ENCODE measurements around the gene PTPRG. TPM values are rescaled to one million over a fixed set of nuclear protein-coding genes. Genes with fewer than 3 reads are reported as not detected.

PTPRG gene
- total and polyA plus RNA-seq, 4 donors, result 3.6 to 35.6 (median 8.1) TPM

DNA sequence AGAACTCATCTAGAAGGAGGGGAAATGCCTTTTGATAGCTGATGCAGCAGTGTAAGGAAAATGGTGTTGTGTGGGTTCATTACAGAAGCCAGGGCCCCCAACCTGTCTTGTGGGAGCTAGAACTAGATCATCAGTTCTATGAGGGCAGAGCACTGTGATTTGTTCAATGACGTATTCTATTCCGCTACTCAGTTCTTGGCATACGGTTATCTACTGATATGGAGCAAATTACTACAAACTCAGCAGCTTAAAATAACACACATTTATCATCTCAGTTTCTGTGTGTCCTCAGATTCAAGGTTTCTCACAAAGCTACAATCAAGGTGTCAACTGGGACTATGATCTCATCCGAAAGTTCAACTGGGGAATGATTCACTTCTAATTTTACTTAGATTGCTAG is 561.4 kb downstream of the PTPRG start (continued):
- no peak for TF ChIP-seq HNF4G (IDR thresholded peaks at IDR 0.05)

DNA sequence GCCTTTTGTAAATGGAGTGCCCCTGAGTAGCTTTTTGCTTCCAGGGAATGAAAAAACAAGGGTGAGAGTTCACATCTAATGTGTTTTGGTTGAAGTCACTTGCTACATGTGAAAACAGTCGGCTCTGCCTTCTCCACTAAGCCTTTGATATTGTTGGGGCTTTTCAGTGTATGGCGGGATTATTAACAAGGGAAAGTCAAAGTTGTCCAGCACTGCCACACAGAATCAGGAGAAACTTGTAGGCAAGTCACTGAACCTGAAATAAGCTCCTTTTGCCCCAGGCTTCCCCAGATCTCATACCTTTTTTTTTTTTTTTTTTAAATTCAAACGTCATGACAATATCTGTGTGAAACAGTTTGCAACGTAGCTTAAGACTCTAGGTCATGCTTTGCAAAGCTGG is 564.0 kb downstream of the PTPRG start:
- no peak overlapping the region for H3K4me3 ChIP-seq (ENCODE audit: low read depth in 1 of 3, low read length in 3 of 3)
- no peaks in the 10 kb centered on the region for H3K36me3 ChIP-seq (ENCODE audit: control insufficient read depth in 4 of 4, insufficient read depth in 3 of 4, low read depth in 1 of 4, low read length in 3 of 4)
- no peak overlapping the region for H3K9ac ChIP-seq (ENCODE audit: low read depth in 1 of 2, low read length in 2 of 2)
- H3K27me3 ChIP-seq (ENCODE audit: control insufficient read depth in 4 of 4, insufficient read depth in 4 of 4, low read length in 3 of 4), result no peaks in the 10 kb centered on the region
- H3K9me3 ChIP-seq (ENCODE audit: control insufficient read depth in 4 of 4, low read length in 3 of 4), result peaks cover 0 to 3% (median 0%) of the 10 kb centered on the region in 4 donors
- WGBS, result 92% methylated on average over 4 of the region's 4 CpGs
- DNase-seq (ENCODE audit: low spot score), result no peak
- no peak overlapping the region for H3K27ac ChIP-seq (ENCODE audit: low read depth in 1 of 2, low read length in 2 of 2)
- TF ChIP-seq RXRA (IDR thresholded peaks at IDR 0.05), result no peak
- no peak for TF ChIP-seq SP1 (IDR thresholded peaks at IDR 0.05)
- TF ChIP-seq, protein P1, sequence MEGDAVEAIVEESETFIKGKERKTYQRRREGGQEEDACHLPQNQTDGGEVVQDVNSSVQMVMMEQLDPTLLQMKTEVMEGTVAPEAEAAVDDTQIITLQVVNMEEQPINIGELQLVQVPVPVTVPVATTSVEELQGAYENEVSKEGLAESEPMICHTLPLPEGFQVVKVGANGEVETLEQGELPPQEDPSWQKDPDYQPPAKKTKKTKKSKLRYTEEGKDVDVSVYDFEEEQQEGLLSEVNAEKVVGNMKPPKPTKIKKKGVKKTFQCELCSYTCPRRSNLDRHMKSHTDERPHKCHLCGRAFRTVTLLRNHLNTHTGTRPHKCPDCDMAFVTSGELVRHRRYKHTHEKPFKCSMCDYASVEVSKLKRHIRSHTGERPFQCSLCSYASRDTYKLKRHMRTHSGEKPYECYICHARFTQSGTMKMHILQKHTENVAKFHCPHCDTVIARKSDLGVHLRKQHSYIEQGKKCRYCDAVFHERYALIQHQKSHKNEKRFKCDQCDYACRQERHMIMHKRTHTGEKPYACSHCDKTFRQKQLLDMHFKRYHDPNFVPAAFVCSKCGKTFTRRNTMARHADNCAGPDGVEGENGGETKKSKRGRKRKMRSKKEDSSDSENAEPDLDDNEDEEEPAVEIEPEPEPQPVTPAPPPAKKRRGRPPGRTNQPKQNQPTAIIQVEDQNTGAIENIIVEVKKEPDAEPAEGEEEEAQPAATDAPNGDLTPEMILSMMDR (IDR thresholded peaks at IDR 0.05; ENCODE audit: low read depth, low read length, missing input control), result no peak
- no peak for TF ChIP-seq GABPA (IDR thresholded peaks at IDR 0.05 in 1 of 2, conservative IDR thresholded peaks at IDR 0.05 in 1 of 2)
- TF ChIP-seq, protein P2, sequence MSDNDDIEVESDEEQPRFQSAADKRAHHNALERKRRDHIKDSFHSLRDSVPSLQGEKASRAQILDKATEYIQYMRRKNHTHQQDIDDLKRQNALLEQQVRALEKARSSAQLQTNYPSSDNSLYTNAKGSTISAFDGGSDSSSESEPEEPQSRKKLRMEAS (IDR thresholded peaks at IDR 0.05), result no peak
- TF ChIP-seq HNF4A (conservative IDR thresholded peaks at IDR 0.05), result no peak
- TF ChIP-seq, protein P3, sequence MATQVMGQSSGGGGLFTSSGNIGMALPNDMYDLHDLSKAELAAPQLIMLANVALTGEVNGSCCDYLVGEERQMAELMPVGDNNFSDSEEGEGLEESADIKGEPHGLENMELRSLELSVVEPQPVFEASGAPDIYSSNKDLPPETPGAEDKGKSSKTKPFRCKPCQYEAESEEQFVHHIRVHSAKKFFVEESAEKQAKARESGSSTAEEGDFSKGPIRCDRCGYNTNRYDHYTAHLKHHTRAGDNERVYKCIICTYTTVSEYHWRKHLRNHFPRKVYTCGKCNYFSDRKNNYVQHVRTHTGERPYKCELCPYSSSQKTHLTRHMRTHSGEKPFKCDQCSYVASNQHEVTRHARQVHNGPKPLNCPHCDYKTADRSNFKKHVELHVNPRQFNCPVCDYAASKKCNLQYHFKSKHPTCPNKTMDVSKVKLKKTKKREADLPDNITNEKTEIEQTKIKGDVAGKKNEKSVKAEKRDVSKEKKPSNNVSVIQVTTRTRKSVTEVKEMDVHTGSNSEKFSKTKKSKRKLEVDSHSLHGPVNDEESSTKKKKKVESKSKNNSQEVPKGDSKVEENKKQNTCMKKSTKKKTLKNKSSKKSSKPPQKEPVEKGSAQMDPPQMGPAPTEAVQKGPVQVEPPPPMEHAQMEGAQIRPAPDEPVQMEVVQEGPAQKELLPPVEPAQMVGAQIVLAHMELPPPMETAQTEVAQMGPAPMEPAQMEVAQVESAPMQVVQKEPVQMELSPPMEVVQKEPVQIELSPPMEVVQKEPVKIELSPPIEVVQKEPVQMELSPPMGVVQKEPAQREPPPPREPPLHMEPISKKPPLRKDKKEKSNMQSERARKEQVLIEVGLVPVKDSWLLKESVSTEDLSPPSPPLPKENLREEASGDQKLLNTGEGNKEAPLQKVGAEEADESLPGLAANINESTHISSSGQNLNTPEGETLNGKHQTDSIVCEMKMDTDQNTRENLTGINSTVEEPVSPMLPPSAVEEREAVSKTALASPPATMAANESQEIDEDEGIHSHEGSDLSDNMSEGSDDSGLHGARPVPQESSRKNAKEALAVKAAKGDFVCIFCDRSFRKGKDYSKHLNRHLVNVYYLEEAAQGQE (IDR thresholded peaks at IDR 0.05), result no peak
- TF ChIP-seq, protein P4, sequence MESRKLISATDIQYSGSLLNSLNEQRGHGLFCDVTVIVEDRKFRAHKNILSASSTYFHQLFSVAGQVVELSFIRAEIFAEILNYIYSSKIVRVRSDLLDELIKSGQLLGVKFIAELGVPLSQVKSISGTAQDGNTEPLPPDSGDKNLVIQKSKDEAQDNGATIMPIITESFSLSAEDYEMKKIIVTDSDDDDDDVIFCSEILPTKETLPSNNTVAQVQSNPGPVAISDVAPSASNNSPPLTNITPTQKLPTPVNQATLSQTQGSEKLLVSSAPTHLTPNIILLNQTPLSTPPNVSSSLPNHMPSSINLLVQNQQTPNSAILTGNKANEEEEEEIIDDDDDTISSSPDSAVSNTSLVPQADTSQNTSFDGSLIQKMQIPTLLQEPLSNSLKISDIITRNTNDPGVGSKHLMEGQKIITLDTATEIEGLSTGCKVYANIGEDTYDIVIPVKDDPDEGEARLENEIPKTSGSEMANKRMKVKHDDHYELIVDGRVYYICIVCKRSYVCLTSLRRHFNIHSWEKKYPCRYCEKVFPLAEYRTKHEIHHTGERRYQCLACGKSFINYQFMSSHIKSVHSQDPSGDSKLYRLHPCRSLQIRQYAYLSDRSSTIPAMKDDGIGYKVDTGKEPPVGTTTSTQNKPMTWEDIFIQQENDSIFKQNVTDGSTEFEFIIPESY (IDR thresholded peaks at IDR 0.05), result no peak
- H3K4me1 ChIP-seq (ENCODE audit: control insufficient read depth in 4 of 4, insufficient read depth in 4 of 4, low read length in 3 of 4), result no peaks in the 10 kb centered on the region

DNA sequence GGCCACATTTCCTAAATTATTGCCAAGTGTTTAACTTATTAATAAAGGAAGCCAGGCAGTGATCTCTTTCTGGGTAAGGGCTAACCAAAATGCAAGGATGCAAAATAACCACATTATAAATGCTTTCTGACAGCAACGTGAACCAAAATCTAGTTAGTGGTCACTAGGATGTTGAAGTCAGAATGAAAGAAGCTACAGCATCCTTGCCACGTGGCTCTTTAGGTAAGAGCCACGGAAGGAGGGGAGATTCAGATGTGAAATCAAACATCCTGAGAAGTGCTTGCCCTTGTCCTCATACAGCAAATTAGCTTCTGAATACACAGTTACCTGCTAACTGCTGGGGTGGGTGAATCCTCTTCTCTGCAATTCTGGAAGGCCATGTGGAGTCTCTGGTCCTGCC is 565.7 kb downstream of the PTPRG start:
- no peak overlapping the region for H3K27ac ChIP-seq (ENCODE audit: low read depth in 1 of 2, low read length in 2 of 2)
- no peak for DNase-seq (ENCODE audit: low spot score)
- H3K4me3 ChIP-seq (ENCODE audit: low read depth in 1 of 3, low read length in 3 of 3), result no peak overlapping the region
- TF ChIP-seq, protein P4 (IDR thresholded peaks at IDR 0.05), result no peak
- TF ChIP-seq SP1 (IDR thresholded peaks at IDR 0.05), result no peak
- TF ChIP-seq EGR1 (IDR thresholded peaks at IDR 0.05; ENCODE audit: low read depth in 2 of 2), result no peak
- TF ChIP-seq NR2F2 (IDR thresholded peaks at IDR 0.05), result no peak
- no peak for TF ChIP-seq HNF4A (conservative IDR thresholded peaks at IDR 0.05)
- no peak for TF ChIP-seq JUND (IDR thresholded peaks at IDR 0.05)
- TF ChIP-seq FOXA1 (IDR thresholded peaks at IDR 0.05), result no peak
- no peak for TF ChIP-seq RAD21 (IDR thresholded peaks at IDR 0.05)
- no peak for TF ChIP-seq TAF1 (conservative IDR thresholded peaks at IDR 0.05)
- TF ChIP-seq FOXA2 (IDR thresholded peaks at IDR 0.05), result no peak
- TF ChIP-seq HNF4G (IDR thresholded peaks at IDR 0.05), result no peak
- 92% methylated on average over 3 of the region's 3 CpGs for WGBS
- peaks cover 0 to 3% (median 0%) of the 10 kb centered on the region in 4 donors for H3K9me3 ChIP-seq (ENCODE audit: control insufficient read depth in 4 of 4, low read length in 3 of 4)
- H3K36me3 ChIP-seq (ENCODE audit: control insufficient read depth in 4 of 4, insufficient read depth in 3 of 4, low read depth in 1 of 4, low read length in 3 of 4), result no peaks in the 10 kb centered on the region
- H3K9ac ChIP-seq (ENCODE audit: low read depth in 1 of 2, low read length in 2 of 2), result no peak overlapping the region
- H3K27me3 ChIP-seq (ENCODE audit: control insufficient read depth in 4 of 4, insufficient read depth in 4 of 4, low read length in 3 of 4), result no peaks in the 10 kb centered on the region
- H3K4me1 ChIP-seq (ENCODE audit: control insufficient read depth in 4 of 4, insufficient read depth in 4 of 4, low read length in 3 of 4), result no peaks in the 10 kb centered on the region

All from liver (tissue), 9 donors.